ENCODE data around the gene RCAN2. TPM values are rescaled to one million over a fixed set of nuclear protein-coding genes. Genes with fewer than 3 reads are reported as not detected.

The RCAN2 gene
- total and polyA plus RNA-seq, 2 experiments from 2014 or later: 6.0 to 9.3 TPM

- Histone ChIP-seq H3K27me3 (ENCODE audit: insufficient read depth) (no peaks in the 10 kb centered on the region), H3K79me2 (replicated peaks; ENCODE audit: insufficient read depth) (no peaks in the 10 kb centered on the region), H3F3A (replicated peaks; ENCODE audit: low read depth) (no peaks in the 10 kb centered on the region), H3K9me2 (ENCODE audit: insufficient read depth) (no peaks in the 10 kb centered on the region; the same call in 1 of the 2 replicates), H3K4me3 (no peak overlapping the region), H3K27ac (ENCODE audit: low read depth) (no peak overlapping the region), H3K36me3 (ENCODE audit: insufficient read depth) (no peaks in the 10 kb centered on the region), H3K4me1 (ENCODE audit: insufficient read depth) (no peaks in the 10 kb centered on the region), H3K4me2 (no peak overlapping the region), H2AFZ (no peak overlapping the region), H4K20me1 (replicated peaks; ENCODE audit: insufficient read depth) (no peaks in the 10 kb centered on the region)
- TF ChIP-seq ZNF462 (CRISPR knock-in tag; IDR thresholded peaks at IDR 0.05) (no peak), CTCF (conservative IDR thresholded peaks at IDR 0.05; ENCODE audit: low read depth in 2 of 2) (no peak), JUNB (IDR thresholded peaks at IDR 0.05; ENCODE audit: unreplicated experiment) (no peak), CREB1 (CRISPR knock-in tag; IDR thresholded peaks at IDR 0.05; ENCODE audit: low read depth) (no peak), STAT1 (IDR thresholded peaks at IDR 0.05; ENCODE audit: unreplicated experiment) (no peak), ZNF114 (CRISPR knock-in tag; IDR thresholded peaks at IDR 0.05) (no peak), REST (IDR thresholded peaks at IDR 0.05; ENCODE audit: unreplicated experiment) (no peak), EZH2 (IDR thresholded peaks at IDR 0.05; ENCODE audit: low read depth, unreplicated experiment) (no peak), POLR2AphosphoS5 (IDR thresholded peaks at IDR 0.05; ENCODE audit: low read depth) (no peak), EZH2phosphoT487 (IDR thresholded peaks at IDR 0.05; ENCODE audit: unreplicated experiment) (no peak), NANOG (IDR thresholded peaks at IDR 0.05; ENCODE audit: borderline replicate concordance) (no peak), ZNF331 (CRISPR knock-in tag; IDR thresholded peaks at IDR 0.05; ENCODE audit: low read depth) (no peak), ETS1 (IDR thresholded peaks at IDR 0.05) (no peak)
- ATAC-seq: no peak
- no peak for DNase-seq (ENCODE audit: low spot score)
- no peaks in the 10 kb centered on the region; the same call in 2 of the 3 replicates for H3K9me3 Mint-ChIP-seq
- no peaks in the 10 kb centered on the region for H3K36me3 Mint-ChIP-seq (ENCODE audit: low read depth)
- H3K27me3 Mint-ChIP-seq (ENCODE audit: insufficient read depth, low read depth, poor library complexity): no peaks in the 10 kb centered on the region
- H3K27ac Mint-ChIP-seq: no peak overlapping the region
- no peaks in the 10 kb centered on the region for H3K4me1 Mint-ChIP-seq
- no peak overlapping the region for H3K4me3 Mint-ChIP-seq
Measured at GRCh38 chr6:46340246-46340645, 151.0 kb downstream of the RCAN2 start.
